GM12878 (cell line): ENCODE results near the gene PPP6R1. TPM values are rescaled to one million over a fixed set of nuclear protein-coding genes. Genes with fewer than 3 reads are reported as not detected.

Source experiments
- BCL11A ChIP-seq: IDR thresholded peaks from 2 replicates; pipeline ENCODE4 v1.6.1; 2011; ENCODE audit warnings: low read depth, low read length
- BHLHE40 ChIP-seq, 2 experiments: fragments of 450-650 bp in 1 of 2; IDR thresholded peaks; 2 replicates each; pipeline ENCODE4 v1.6.1; 2011 to 2017; ENCODE audit warnings: low read depth in 2 of 2, borderline replicate concordance in 1 of 2, improper control_type of control experiment in 1 of 2, low read length in 1 of 2, mild to moderate bottlenecking in 1 of 2
- CBX5 ChIP-seq: sonication (generic); IDR thresholded peaks from 2 replicates; pipeline ENCODE4 v1.6.1; 2016; ENCODE audit warnings: low read depth, moderate library complexity, mild to moderate bottlenecking, inconsistent platforms
- DPF2 ChIP-seq: fragments of 450-650 bp; IDR thresholded peaks from 2 replicates; pipeline ENCODE4 v1.6.1; 2017; ENCODE audit warnings: mild to moderate bottlenecking
- IRF4 ChIP-seq: IDR thresholded peaks from 2 replicates; pipeline ENCODE4 v1.6.1; 2011; ENCODE audit warnings: low read depth, low read length
- LARP7 ChIP-seq: fragments of 450-650 bp; IDR thresholded peaks from 2 replicates; pipeline ENCODE4 v1.6.1; 2017; ENCODE audit warnings: mild to moderate bottlenecking
- MTA2 ChIP-seq: fragments of 450-650 bp; IDR thresholded peaks from 2 replicates; pipeline ENCODE4 v1.6.1; 2016; ENCODE audit warnings: low read depth, mild to moderate bottlenecking, moderate library complexity
- NFIC ChIP-seq: IDR thresholded peaks from 2 replicates; pipeline ENCODE4 v1.6.1; 2012; ENCODE audit warnings: low read depth, mild to moderate bottlenecking, inconsistent platforms, low read length, moderate library complexity
- NR2F1 ChIP-seq: fragments of 450-650 bp; conservative IDR thresholded peaks from 2 replicates; pipeline ENCODE4 v1.6.1; 2017; ENCODE audit warnings: mild to moderate bottlenecking
- PML ChIP-seq: IDR thresholded peaks from 2 replicates; pipeline ENCODE4 v1.6.1; 2012; ENCODE audit warnings: low read length, inconsistent platforms
- POLR2AphosphoS5 ChIP-seq: IDR thresholded peaks from 2 replicates; pipeline ENCODE4 v1.6.1; 2011; ENCODE audit warnings: mild to moderate bottlenecking, low read length, inconsistent platforms
- POU2F2 ChIP-seq: IDR thresholded peaks from 3 replicates; pipeline ENCODE4 v1.6.1; 2011; ENCODE audit warnings: low read depth, mild to moderate bottlenecking, low read length, borderline replicate concordance
- RAD21 ChIP-seq: IDR thresholded peaks from 2 replicates; pipeline ENCODE4 v1.6.1; 2011; ENCODE audit warnings: mild to moderate bottlenecking, low read depth, low read length, moderate library complexity; ENCODE audit not compliant: insufficient read depth
- RBBP5 ChIP-seq: fragments of 200-600 bp; sonication (generic); conservative IDR thresholded peaks from 2 replicates; pipeline ENCODE4 v1.6.1; 2016
- RCOR1 ChIP-seq: conservative IDR thresholded peaks from 2 replicates; pipeline ENCODE4 v1.6.1; 2012; ENCODE audit warnings: low read depth, low read length, improper control_type of control experiment
- SKIL ChIP-seq: fragments of 450-650 bp; IDR thresholded peaks from 2 replicates; pipeline ENCODE4 v1.6.1; 2017; ENCODE audit warnings: mild to moderate bottlenecking, low read depth, inconsistent platforms; ENCODE audit not compliant: poor library complexity, severe bottlenecking
- SP1 ChIP-seq: IDR thresholded peaks from one replicate; pipeline ENCODE4 v1.6.1; 2011; ENCODE audit warnings: low read depth, low read length
- SRF ChIP-seq, 2 experiments: IDR thresholded peaks; 2 replicates each; pipeline ENCODE4 v1.6.1; 2011; ENCODE audit warnings: low read depth in 2 of 2, low read length in 2 of 2, mild to moderate bottlenecking in 1 of 2, moderate library complexity in 1 of 2
- WRNIP1 ChIP-seq: IDR thresholded peaks from 2 replicates; pipeline ENCODE4 v1.6.1; 2011; ENCODE audit warnings: low read depth, low read length, improper control_type of control experiment, borderline replicate concordance
- ZNF217 ChIP-seq: fragments of 450-650 bp; IDR thresholded peaks from 2 replicates; pipeline ENCODE4 v1.6.1; 2017; ENCODE audit warnings: antibody characterized with exemption, mild to moderate bottlenecking
- ZNF24 ChIP-seq: fragments of 450-650 bp; IDR thresholded peaks from 2 replicates; pipeline ENCODE4 v1.6.1; 2017; ENCODE audit warnings: antibody characterized with exemption, mild to moderate bottlenecking
- ZSCAN29 ChIP-seq: fragments of 450-650 bp; IDR thresholded peaks from 2 replicates; pipeline ENCODE4 v1.6.1; 2017; ENCODE audit warnings: mild to moderate bottlenecking, moderate library complexity
- polyA plus RNA-seq, 11 experiments: library from polyadenylated mRNA; depleted of rRNA in 4 of 11; unstranded in 6 of 11; stranded (reverse) in 5 of 11; fragments of >200 nt; fragmentation: Nextera tagmentation in 4 of 11; fragmentation: Illumina TruSeq in 1 of 11; extraction: Ambion mirVana in 4 of 11; extraction: Trizol in 1 of 11; gene quantifications; 1 replicate in 1 of 11; 2 replicates in 10 of 11; pipeline versions ENCODE4 v1.2.1 to v1.2.3, GENCODE V29; 2011 to 2016; ENCODE audit warnings: inconsistent platforms in 2 of 11, missing spikeins in 2 of 11, low read depth in 1 of 11
- total RNA-seq, 4 experiments: library from RNA; depleted of rRNA in 3 of 4; stranded (reverse); fragments of >200 nt in 3 of 4; fragmentation: Illumina TruSeq in 1 of 4; extraction: Trizol in 1 of 4; gene quantifications; 2 replicates each; pipeline versions ENCODE4 v1.2.1 to v1.2.3, GENCODE V29; 2013 to 2021
- TF ChIP-seq, protein P1 (sequence below): fragments of 450-650 bp; IDR thresholded peaks from 2 replicates; pipeline ENCODE4 v1.6.1; 2017; ENCODE audit warnings: antibody characterized with exemption, mild to moderate bottlenecking, moderate library complexity
- TF ChIP-seq, protein P2 (sequence below), 3 experiments: IDR thresholded peaks in 2 of 3; conservative IDR thresholded peaks in 1 of 3; 2 replicates each; pipeline ENCODE4 v1.5.1; 2011; ENCODE audit warnings: low read depth in 3 of 3, low read length in 3 of 3, mild to moderate bottlenecking in 3 of 3, control low read depth in 2 of 3, moderate library complexity in 2 of 3, inconsistent platforms in 1 of 3, mixed read lengths in 1 of 3; ENCODE audit not compliant: control insufficient read depth in 2 of 3, insufficient read depth in 1 of 3; ENCODE audit errors: extremely low read depth in 1 of 3

The PPP6R1 gene
- total and polyA plus RNA-seq, 10 of the 15 experiments (the other 5 are each of a cell fraction or from before 2014, with no cell fraction given), result 0.80 to 173 (median 63.7) TPM

DNA sequence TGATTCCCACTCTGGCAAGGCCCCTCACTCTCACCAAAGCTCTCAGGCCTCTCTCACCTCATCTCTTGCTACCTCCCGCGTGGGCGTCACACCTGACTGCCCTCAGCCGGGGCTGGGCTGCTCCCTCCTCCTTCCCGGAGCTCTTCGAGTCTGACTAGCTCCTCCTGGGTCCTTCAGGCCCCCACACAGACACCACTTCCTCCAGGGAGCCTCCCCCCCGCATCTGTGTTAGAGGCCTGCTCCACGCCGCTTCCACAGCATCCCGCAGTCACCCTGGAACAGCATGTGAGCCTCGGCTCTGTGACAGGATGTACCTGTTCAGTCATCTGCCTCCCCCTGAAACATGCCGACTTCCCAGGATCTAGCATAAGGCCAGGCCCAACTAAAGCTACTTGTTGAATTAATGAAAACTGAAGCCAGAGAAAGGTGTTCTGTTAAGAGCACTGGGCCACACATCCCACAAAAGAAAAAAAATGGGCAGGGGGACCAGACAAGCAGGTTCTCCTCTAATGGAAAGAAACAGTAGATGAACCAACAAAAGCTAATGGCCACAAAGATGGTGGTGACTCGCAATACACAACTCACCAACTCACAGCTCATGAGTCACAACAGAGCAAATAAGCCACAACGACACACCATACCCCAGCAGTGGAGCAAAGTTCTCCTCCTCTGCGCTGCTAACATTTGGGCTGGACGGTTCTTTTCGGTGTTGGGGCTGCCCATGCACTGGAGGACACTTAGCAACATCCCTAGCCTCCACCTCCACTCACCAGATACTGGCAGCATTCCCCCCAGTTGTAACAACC is 3.0 kb downstream of the PPP6R1 start (continued):
- TF ChIP-seq LARP7, result no peak
- no peak for TF ChIP-seq SP1
- no peak for TF ChIP-seq RCOR1
- no peak for TF ChIP-seq CBX5
- no peak for TF ChIP-seq DPF2
- no peak for TF ChIP-seq ZNF24
- no peak for TF ChIP-seq SRF (IDR thresholded peaks at IDR 0.05; ENCODE audit: low read depth in 2 of 2, low read length in 2 of 2)
- no peak for TF ChIP-seq RAD21
- TF ChIP-seq ZNF217, result no peak
- no peak for TF ChIP-seq NFIC
- TF ChIP-seq POLR2AphosphoS5, result peak; percentile 50; the same call in 1 of the 2 replicates
- TF ChIP-seq PML, result no peak
- TF ChIP-seq, protein P1, sequence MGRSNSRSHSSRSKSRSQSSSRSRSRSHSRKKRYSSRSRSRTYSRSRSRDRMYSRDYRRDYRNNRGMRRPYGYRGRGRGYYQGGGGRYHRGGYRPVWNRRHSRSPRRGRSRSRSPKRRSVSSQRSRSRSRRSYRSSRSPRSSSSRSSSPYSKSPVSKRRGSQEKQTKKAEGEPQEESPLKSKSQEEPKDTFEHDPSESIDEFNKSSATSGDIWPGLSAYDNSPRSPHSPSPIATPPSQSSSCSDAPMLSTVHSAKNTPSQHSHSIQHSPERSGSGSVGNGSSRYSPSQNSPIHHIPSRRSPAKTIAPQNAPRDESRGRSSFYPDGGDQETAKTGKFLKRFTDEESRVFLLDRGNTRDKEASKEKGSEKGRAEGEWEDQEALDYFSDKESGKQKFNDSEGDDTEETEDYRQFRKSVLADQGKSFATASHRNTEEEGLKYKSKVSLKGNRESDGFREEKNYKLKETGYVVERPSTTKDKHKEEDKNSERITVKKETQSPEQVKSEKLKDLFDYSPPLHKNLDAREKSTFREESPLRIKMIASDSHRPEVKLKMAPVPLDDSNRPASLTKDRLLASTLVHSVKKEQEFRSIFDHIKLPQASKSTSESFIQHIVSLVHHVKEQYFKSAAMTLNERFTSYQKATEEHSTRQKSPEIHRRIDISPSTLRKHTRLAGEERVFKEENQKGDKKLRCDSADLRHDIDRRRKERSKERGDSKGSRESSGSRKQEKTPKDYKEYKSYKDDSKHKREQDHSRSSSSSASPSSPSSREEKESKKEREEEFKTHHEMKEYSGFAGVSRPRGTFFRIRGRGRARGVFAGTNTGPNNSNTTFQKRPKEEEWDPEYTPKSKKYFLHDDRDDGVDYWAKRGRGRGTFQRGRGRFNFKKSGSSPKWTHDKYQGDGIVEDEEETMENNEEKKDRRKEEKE, result no peak
- no peak for TF ChIP-seq BCL11A
- TF ChIP-seq SKIL, result no peak
- no peak for TF ChIP-seq MTA2
- TF ChIP-seq ZSCAN29, result no peak
- TF ChIP-seq BHLHE40 (IDR thresholded peaks at IDR 0.05; ENCODE audit: borderline replicate concordance in 1 of 2, low read depth in 2 of 2, low read length in 1 of 2), result peak in 1 of 2 experiments; percentile 35; a peak in 2 of 4 replicates
- no peak for TF ChIP-seq POU2F2
- no peak for TF ChIP-seq WRNIP1
- TF ChIP-seq RBBP5, result no peak
- TF ChIP-seq NR2F1, result no peak
- no peak for TF ChIP-seq IRF4
- TF ChIP-seq, protein P2, sequence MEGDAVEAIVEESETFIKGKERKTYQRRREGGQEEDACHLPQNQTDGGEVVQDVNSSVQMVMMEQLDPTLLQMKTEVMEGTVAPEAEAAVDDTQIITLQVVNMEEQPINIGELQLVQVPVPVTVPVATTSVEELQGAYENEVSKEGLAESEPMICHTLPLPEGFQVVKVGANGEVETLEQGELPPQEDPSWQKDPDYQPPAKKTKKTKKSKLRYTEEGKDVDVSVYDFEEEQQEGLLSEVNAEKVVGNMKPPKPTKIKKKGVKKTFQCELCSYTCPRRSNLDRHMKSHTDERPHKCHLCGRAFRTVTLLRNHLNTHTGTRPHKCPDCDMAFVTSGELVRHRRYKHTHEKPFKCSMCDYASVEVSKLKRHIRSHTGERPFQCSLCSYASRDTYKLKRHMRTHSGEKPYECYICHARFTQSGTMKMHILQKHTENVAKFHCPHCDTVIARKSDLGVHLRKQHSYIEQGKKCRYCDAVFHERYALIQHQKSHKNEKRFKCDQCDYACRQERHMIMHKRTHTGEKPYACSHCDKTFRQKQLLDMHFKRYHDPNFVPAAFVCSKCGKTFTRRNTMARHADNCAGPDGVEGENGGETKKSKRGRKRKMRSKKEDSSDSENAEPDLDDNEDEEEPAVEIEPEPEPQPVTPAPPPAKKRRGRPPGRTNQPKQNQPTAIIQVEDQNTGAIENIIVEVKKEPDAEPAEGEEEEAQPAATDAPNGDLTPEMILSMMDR (IDR thresholded peaks at IDR 0.05 in 2 of 3, conservative IDR thresholded peaks at IDR 0.05 in 1 of 3; ENCODE audit: control insufficient read depth in 2 of 3, extremely low read depth in 1 of 3, insufficient read depth in 1 of 3, low read depth in 3 of 3, low read length in 3 of 3), result no peak
